Measurements from ENCODE around the gene GPRC5C. TPM values are rescaled to one million over a fixed set of nuclear protein-coding genes. Genes with fewer than 3 reads are reported as not detected.

Gene GPRC5C
- total RNA-seq, 1 donor from 2014 or later: 243 TPM

Other genes with a start within 250 kb of the GPRC5C start
- gene RPL38, start 228.4 kb upstream of the GPRC5C start, total RNA-seq: 271 TPM
- 0.81 TPM for gene TTYH2, start 218.5 kb upstream of the GPRC5C start, total RNA-seq
- gene DNAI2, start 157.9 kb upstream of the GPRC5C start, total RNA-seq: not detected
- gene KIF19, start 105.9 kb upstream of the GPRC5C start, total RNA-seq: 0.58 TPM
- not detected for gene BTBD17, start 70.2 kb upstream of the GPRC5C start, total RNA-seq
- not detected for gene GPR142, start 64.6 kb upstream of the GPRC5C start, total RNA-seq
- gene CD300A, start 34.5 kb downstream of the GPRC5C start, total RNA-seq: 3.8 TPM
- gene CD300LB, start 99.4 kb downstream of the GPRC5C start, total RNA-seq: 0.08 TPM
- 0.50 TPM for gene CD300C, start 114.0 kb downstream of the GPRC5C start, total RNA-seq
- gene CD300H, start 135.4 kb downstream of the GPRC5C start, total RNA-seq: not detected
- not detected for gene CD300LD, start 160.2 kb downstream of the GPRC5C start, total RNA-seq
- gene CD300E, start 191.7 kb downstream of the GPRC5C start, total RNA-seq: 0.08 TPM